K562 (cell line): ENCODE data around the gene PPP3CB. TPM values are rescaled to one million over a fixed set of nuclear protein-coding genes. Genes with fewer than 3 reads are reported as not detected.
A peak's percentile ranks its signal among the peaks of the same experiment; 100 is the strongest.

ENCODE experiments used
- ARID2 ChIP-seq: fragments of 450-650 bp; IDR thresholded peaks from 2 replicates; pipeline ENCODE4 v1.6.1; 2017; ENCODE audit warnings: antibody characterized with exemption, mild to moderate bottlenecking
- ESRRA ChIP-seq: fragments of 450-650 bp; IDR thresholded peaks from 2 replicates; pipeline ENCODE4 v1.6.1; 2014; ENCODE audit warnings: low read depth, mild to moderate bottlenecking, moderate library complexity, borderline replicate concordance
- HNRNPL ChIP-seq: fragments of 200-400 bp; formaldehyde crosslinking; IDR thresholded peaks from 2 replicates; pipeline ENCODE4 v1.6.1; 2017; ENCODE audit warnings: low read depth, mild to moderate bottlenecking, low read length
- HNRNPUL1 ChIP-seq: fragments of 200-400 bp; formaldehyde crosslinking; IDR thresholded peaks from 2 replicates; pipeline ENCODE4 v1.6.1; 2017; ENCODE audit warnings: low read length
- MYC ChIP-seq, 2 experiments: fragments of 250-450 bp in 1 of 2; sonication (Bioruptor Pico) in 1 of 2; IDR thresholded peaks; 2 replicates each; pipeline versions ENCODE4 v1.5.1 to v1.6.1; 2012 to 2021; ENCODE audit warnings: low read depth in 2 of 2, borderline replicate concordance in 1 of 2, improper control_type of control experiment in 1 of 2, low read length in 1 of 2, mild to moderate bottlenecking in 1 of 2, moderate library complexity in 1 of 2
- NR1H2 ChIP-seq: sonication (generic); formaldehyde crosslinking; IDR thresholded peaks from 2 replicates; pipeline ENCODE4 v1.4.0; 2020; ENCODE audit warnings: mild to moderate bottlenecking, missing genetic modification reagents
- SNRNP70 ChIP-seq: fragments of 200-400 bp; formaldehyde crosslinking; optimal IDR thresholded peaks from 2 replicates; pipeline ENCODE3; 2017; ENCODE audit warnings: low read depth, low read length
- TBL1XR1 ChIP-seq, 2 experiments: IDR thresholded peaks; 2 replicates each; pipeline ENCODE4 v1.6.1; 2012; ENCODE audit warnings: improper control_type of control experiment in 2 of 2, low read length in 2 of 2, mild to moderate bottlenecking in 1 of 2
- ZNF146 ChIP-seq: IDR thresholded peaks from one replicate; pipeline ENCODE4 v1.6.1; 2018; ENCODE audit warnings: missing compliant biosample characterization; ENCODE audit not compliant: unreplicated experiment
- ZNF354B ChIP-seq: fragments of 250-450 bp; sonication (Bioruptor Pico); IDR thresholded peaks from 2 replicates; pipeline ENCODE4 v1.4.0; 2020
- ZNF699 ChIP-seq: fragments of 250-450 bp; sonication (Bioruptor Pico); IDR thresholded peaks from 2 replicates; pipeline ENCODE4 v1.8.0; 2021; ENCODE audit warnings: mild to moderate bottlenecking, moderate library complexity; ENCODE audit not compliant: insufficient replicate concordance
- ZSCAN32 ChIP-seq: fragments of 450-650 bp; formaldehyde crosslinking; IDR thresholded peaks from 2 replicates; pipeline ENCODE4 v1.4.0; 2020; ENCODE audit warnings: mild to moderate bottlenecking, moderate library complexity
- polyA plus RNA-seq, 8 experiments: library from polyadenylated mRNA; depleted of rRNA in 4 of 8; stranded (reverse) in 5 of 8; unstranded in 3 of 8; fragments of >200 nt; fragmentation: Nextera tagmentation in 2 of 8; fragmentation: Illumina TruSeq in 1 of 8; extraction: Ambion mirVana in 2 of 8; extraction: Trizol in 1 of 8; gene quantifications; 2 replicates each; pipeline versions ENCODE4 v1.2.1 to v1.2.3, GENCODE V29; 2011 to 2014; ENCODE audit warnings: inconsistent platforms in 1 of 8, missing spikeins in 1 of 8
- total RNA-seq, 7 experiments: library from RNA; depleted of rRNA in 6 of 7; stranded (reverse); fragments of >200 nt in 6 of 7; fragmentation: Illumina TruSeq in 2 of 7; extraction: Trizol in 2 of 7; gene quantifications; 2 replicates each; pipeline versions ENCODE4 v1.2.1 to v1.2.3, GENCODE V29; 2011 to 2021; ENCODE audit warnings: low replicate concordance in 1 of 7
- TF ChIP-seq, protein P1 (sequence below): fragments of 450-650 bp; formaldehyde crosslinking; IDR thresholded peaks from 2 replicates; pipeline ENCODE4 v1.4.0; 2020; ENCODE audit warnings: mild to moderate bottlenecking
- TF ChIP-seq, protein P2 (sequence below): fragments of 250-450 bp; sonication (Bioruptor Pico); IDR thresholded peaks from 2 replicates; pipeline ENCODE4 v1.5.0; 2020; ENCODE audit warnings: mild to moderate bottlenecking, borderline replicate concordance
- TF ChIP-seq, protein P3 (sequence below): fragments of 250-450 bp; sonication (Bioruptor Pico); IDR thresholded peaks from 2 replicates; pipeline ENCODE4 v1.8.0; 2022; ENCODE audit warnings: moderate library complexity, mild to moderate bottlenecking, inconsistent platforms
- TF ChIP-seq, protein P4 (sequence below), 3 experiments: fragments of 200-800 bp in 1 of 3; sonication (Bioruptor generic) in 1 of 3; sonication (generic) in 1 of 3; formaldehyde crosslinking in 1 of 3; IDR thresholded peaks; 2 replicates each; pipeline versions ENCODE4 v1.6.1 to v1.8.0; 2016 to 2022; ENCODE audit warnings: mild to moderate bottlenecking in 2 of 3, missing compliant biosample characterization in 2 of 3, missing genetic modification characterization in 2 of 3, missing genetic modification reagents in 1 of 3
- TF ChIP-seq, protein P5 (sequence below): IDR thresholded peaks from 2 replicates; pipeline ENCODE4 v1.6.1; 2011; ENCODE audit warnings: borderline replicate concordance, low read depth, mild to moderate bottlenecking, moderate library complexity, low read length; ENCODE audit not compliant: insufficient read depth, poor library complexity, severe bottlenecking
- TF ChIP-seq, protein P6 (sequence below): sonication (generic); IDR thresholded peaks from 2 replicates; pipeline ENCODE4 v1.6.1; 2016

PPP3CB gene
- total and polyA plus RNA-seq, 9 of the 15 experiments (the other 6 are each of a cell fraction or from before 2014, with no cell fraction given): 9.6 to 27.6 (median 17.8) TPM

DNA sequence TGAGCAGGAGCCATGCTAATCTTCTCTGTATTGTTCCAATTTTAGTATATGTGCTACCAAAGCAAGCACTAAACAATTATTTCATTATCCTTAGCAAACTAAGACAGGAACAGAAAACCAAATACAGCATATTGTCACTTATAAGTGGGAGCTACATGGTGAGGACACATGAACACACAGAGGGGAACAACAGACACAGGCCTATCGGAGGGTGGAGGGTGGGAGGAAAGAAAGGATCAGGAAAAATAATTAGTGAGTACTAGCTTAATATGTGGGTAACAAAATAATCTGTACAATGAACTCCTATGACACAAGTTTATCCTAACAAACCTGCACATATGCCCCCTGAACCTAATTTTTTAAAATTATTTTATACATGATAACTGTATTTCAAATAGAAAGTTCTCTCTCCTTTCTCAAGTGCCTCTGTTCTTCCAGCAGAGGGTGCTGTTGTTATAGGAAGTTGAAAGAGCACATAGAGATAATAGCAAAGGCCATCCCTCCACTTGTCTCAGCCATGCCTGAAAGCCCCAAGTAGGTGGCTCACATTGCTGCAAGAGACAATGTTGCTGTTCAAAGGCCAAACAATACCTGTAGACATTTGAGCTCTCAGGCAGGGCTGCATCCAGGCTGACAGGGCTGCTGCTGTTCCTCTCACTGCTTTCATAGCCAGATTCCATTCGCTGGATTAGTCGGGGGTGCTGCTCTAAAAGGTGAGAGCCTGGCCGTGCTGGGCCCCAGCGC is 33.4 kb upstream of the PPP3CB start (continued):
- TF ChIP-seq ZNF354B (CRISPR knock-in tag) (no peak), NR1H2 (CRISPR knock-in tag) (no peak), ZNF699 (CRISPR knock-in tag) (no peak), HNRNPL (no peak), SNRNP70 (no peak), MYC (IDR thresholded peaks at IDR 0.05; ENCODE audit: low read depth, low read length) (no peak), MYC (CRISPR knock-in tag; IDR thresholded peaks at IDR 0.05; ENCODE audit: borderline replicate concordance, low read depth) (0 out of 2 replicates have a peak, but pooled peaks have one; percentile 23), ARID2 (peak; percentile 86; the same call in 1 of the 2 replicates), ESRRA (no peak), TBL1XR1 (IDR thresholded peaks at IDR 0.05; ENCODE audit: low read length in 2 of 2) (0 out of 4 replicates have a peak, but pooled peaks of 1 of the 2 experiments have one; percentile 21), ZSCAN32 (CRISPR knock-in tag) (no peak), ZNF146 (no peak), HNRNPUL1 (no peak)
- TF ChIP-seq, protein P1, sequence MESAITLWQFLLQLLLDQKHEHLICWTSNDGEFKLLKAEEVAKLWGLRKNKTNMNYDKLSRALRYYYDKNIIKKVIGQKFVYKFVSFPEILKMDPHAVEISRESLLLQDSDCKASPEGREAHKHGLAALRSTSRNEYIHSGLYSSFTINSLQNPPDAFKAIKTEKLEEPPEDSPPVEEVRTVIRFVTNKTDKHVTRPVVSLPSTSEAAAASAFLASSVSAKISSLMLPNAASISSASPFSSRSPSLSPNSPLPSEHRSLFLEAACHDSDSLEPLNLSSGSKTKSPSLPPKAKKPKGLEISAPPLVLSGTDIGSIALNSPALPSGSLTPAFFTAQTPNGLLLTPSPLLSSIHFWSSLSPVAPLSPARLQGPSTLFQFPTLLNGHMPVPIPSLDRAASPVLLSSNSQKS: no peak
- TF ChIP-seq, protein P2, sequence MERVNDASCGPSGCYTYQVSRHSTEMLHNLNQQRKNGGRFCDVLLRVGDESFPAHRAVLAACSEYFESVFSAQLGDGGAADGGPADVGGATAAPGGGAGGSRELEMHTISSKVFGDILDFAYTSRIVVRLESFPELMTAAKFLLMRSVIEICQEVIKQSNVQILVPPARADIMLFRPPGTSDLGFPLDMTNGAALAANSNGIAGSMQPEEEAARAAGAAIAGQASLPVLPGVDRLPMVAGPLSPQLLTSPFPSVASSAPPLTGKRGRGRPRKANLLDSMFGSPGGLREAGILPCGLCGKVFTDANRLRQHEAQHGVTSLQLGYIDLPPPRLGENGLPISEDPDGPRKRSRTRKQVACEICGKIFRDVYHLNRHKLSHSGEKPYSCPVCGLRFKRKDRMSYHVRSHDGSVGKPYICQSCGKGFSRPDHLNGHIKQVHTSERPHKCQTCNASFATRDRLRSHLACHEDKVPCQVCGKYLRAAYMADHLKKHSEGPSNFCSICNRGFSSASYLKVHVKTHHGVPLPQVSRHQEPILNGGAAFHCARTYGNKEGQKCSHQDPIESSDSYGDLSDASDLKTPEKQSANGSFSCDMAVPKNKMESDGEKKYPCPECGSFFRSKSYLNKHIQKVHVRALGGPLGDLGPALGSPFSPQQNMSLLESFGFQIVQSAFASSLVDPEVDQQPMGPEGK (CRISPR knock-in tag): no peak
- TF ChIP-seq, protein P3, sequence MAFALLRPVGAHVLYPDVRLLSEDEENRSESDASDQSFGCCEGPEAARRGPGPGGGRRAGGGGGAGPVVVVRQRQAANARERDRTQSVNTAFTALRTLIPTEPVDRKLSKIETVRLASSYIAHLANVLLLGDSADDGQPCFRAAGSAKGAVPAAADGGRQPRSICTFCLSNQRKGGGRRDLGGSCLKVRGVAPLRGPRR (CRISPR knock-in tag): no peak
- TF ChIP-seq, protein P4, sequence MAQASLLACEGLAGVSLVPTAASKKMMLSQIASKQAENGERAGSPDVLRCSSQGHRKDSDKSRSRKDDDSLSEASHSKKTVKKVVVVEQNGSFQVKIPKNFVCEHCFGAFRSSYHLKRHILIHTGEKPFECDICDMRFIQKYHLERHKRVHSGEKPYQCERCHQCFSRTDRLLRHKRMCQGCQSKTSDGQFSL (CRISPR knock-in tag; IDR thresholded peaks at IDR 0.05): peak; percentile 62; the same call in 1 of the 2 replicates
- TF ChIP-seq, protein P4 (tag; IDR thresholded peaks at IDR 0.05): 0 out of 4 replicates have a peak, but pooled peaks of 1 of the 2 experiments have one; percentile 13
- TF ChIP-seq, protein P5, sequence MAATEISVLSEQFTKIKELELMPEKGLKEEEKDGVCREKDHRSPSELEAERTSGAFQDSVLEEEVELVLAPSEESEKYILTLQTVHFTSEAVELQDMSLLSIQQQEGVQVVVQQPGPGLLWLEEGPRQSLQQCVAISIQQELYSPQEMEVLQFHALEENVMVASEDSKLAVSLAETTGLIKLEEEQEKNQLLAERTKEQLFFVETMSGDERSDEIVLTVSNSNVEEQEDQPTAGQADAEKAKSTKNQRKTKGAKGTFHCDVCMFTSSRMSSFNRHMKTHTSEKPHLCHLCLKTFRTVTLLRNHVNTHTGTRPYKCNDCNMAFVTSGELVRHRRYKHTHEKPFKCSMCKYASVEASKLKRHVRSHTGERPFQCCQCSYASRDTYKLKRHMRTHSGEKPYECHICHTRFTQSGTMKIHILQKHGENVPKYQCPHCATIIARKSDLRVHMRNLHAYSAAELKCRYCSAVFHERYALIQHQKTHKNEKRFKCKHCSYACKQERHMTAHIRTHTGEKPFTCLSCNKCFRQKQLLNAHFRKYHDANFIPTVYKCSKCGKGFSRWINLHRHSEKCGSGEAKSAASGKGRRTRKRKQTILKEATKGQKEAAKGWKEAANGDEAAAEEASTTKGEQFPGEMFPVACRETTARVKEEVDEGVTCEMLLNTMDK: no peak
- TF ChIP-seq, protein P6, sequence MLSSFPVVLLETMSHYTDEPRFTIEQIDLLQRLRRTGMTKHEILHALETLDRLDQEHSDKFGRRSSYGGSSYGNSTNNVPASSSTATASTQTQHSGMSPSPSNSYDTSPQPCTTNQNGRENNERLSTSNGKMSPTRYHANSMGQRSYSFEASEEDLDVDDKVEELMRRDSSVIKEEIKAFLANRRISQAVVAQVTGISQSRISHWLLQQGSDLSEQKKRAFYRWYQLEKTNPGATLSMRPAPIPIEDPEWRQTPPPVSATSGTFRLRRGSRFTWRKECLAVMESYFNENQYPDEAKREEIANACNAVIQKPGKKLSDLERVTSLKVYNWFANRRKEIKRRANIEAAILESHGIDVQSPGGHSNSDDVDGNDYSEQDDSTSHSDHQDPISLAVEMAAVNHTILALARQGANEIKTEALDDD: no peak
